GM12891 (cell line): Measurements from ENCODE around the gene KCNE4.

ENCODE experiments used
- POLR2A ChIP-seq: IDR thresholded peaks from 2 replicates; pipeline ENCODE4 v1.6.1; 2011; ENCODE audit warnings: low read depth, low read length, control low read depth
- TAF1 ChIP-seq: IDR thresholded peaks from 2 replicates; pipeline ENCODE4 v1.6.1; 2011; ENCODE audit warnings: low read depth, low read length, control low read depth

- TF ChIP-seq TAF1 (no peak), POLR2A (no peak)
These were observed 27.4 kb downstream of the KCNE4 start for GRCh38 chr2:223079378-223079777.
